Hematopoietic multipotent progenitor cell treated with erythropoietin and hydrocortisone succinate and interleukin-3 and kit ligand, for 15 days (in vitro differentiated cells): ENCODE measurements around the gene NPLOC4.
"Not testable (repeated sequence)": the region's sequence is repeated elsewhere in the genome, so short reads cannot be mapped to it uniquely, and the experiment has no call there.

Experiments used
- DNase-seq: peaks from one replicate; pipeline ENCODE4 v3.0.0-alpha.2; 2015; ENCODE audit warnings: low spot score

Gene NPLOC4

GRCh38 chr17:81534157-81535006 is 102.5 kb downstream of the NPLOC4 start:
- no peak for DNase-seq

GRCh38 chr17:81533339-81534141 is 103.4 kb downstream of the NPLOC4 start:
- no peak for DNase-seq

DNA sequence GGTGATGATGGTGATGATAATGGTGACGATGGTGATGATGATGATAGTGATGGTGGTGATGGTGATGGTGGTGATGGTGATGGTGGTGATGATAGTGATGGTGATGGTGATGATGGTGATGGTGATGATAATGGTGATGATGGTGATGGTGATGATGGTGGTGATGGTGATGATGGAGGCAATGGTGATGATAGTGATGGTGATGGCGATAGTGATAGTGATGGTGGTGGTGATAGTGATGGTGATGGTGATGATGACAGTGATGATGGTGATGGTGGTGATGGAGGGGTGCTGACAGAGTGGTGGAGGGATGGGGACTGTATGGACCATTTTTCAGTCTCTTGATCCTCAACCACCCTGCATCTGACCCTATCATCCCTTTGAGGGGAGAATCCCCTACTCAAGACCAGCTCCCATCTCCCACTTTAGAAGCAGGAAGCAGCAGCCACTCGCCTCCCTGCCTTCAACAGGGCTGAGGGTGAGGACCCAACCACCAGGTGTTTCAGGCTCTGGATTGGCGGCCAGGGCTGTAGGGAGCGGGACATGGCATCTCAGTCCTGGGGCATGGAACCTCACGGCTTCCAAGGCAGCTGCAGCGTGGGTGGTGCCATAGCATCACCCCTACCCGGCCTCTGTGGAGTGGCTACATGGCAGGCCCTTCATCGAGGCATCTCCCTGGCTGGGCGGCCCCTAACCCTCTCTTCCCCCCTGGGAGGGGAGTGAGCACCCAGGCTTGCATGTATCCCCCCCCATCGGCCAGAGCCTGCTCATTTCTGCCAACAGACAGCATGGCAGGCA is 104.2 kb downstream of the NPLOC4 start:
- no peak for DNase-seq

DNA sequence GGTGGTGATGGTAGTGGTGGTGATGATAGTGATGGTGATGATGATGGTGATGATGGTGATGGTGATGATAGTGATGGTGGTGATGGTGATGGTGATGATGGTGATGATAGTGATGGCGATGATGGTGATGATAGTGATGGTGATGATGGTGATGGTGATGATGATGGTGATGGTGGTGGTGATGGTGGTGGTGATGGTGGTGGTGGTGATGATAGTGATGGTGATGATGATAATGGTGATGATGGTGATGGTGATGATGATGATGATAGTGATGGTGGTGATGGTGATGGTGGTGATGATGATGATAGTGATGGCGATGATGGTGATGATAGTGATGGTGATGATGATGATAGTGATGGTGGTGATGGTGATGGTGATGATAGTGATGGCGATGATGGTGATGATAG is 104.9 kb downstream of the NPLOC4 start:
- not testable (repeated sequence) for DNase-seq

GRCh38 chr17:81531013-81531412 is 105.9 kb downstream of the NPLOC4 start:
- not testable (repeated sequence) for DNase-seq

DNA sequence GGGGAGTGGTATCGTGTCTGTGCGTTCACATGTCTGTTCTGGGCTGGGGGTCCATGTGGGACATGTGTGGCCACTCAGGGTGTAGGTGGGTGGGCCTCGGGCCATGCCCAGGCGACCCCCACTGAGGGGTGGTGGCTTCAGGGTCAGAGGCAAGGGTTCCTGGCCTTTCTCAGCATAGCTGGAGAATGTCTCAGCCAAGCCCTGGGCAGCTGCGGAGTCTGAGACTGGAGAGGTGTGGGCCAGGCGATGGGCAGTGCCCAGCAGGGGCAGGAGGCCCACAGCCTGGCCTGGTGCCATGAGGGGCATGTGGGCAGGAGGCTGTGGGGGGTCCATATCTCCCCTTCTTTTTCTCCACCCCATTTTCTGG is 107.5 kb downstream of the NPLOC4 start:
- no peak for DNase-seq

DNA sequence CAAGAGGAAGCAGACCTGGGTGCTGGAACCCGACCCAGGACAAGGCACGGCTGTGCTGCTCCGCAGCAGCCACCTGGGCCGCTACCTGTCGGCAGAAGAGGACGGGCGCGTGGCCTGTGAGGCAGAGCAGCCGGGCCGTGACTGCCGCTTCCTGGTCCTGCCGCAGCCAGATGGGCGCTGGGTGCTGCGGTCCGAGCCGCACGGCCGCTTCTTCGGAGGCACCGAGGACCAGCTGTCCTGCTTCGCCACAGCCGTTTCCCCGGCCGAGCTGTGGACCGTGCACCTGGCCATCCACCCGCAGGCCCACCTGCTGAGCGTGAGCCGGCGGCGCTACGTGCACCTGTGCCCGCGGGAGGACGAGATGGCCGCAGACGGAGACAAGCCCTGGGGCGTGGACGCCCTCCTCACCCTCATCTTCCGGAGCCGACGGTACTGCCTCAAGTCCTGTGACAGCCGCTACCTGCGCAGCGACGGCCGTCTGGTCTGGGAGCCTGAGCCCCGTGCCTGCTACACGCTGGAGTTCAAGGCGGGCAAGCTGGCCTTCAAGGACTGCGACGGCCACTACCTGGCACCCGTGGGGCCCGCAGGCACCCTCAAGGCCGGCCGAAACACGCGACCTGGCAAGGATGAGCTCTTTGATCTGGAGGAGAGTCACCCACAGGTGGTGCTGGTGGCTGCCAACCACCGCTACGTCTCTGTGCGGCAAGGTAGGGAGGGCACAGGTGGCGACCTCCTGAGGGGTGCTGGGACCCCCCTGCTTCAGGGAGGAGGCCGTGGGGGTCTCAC is 108.1 kb downstream of the NPLOC4 start:
- no peak for DNase-seq

DNA sequence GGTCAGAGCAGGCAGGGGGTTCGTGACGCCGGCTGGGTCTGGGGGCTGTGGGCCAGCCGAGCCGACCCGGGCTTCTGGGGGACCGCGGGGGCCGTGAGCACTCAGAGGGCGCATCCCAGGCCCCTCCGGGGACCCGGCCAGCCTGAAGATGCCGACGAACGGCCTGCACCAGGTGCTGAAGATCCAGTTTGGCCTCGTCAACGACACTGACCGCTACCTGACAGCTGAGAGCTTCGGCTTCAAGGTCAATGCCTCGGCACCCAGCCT is 108.6 kb downstream of the NPLOC4 start:
- no peak for DNase-seq

- DNase-seq = no peak
These were observed 109.1 kb downstream of the NPLOC4 start, which contains the start of gene FSCN2 for GRCh38 chr17:81527591-81528383. Gene FSCN2 (plus strand): TSS chr17:81528377. CDS start chr17:81528532, 155 bp downstream.

DNA sequence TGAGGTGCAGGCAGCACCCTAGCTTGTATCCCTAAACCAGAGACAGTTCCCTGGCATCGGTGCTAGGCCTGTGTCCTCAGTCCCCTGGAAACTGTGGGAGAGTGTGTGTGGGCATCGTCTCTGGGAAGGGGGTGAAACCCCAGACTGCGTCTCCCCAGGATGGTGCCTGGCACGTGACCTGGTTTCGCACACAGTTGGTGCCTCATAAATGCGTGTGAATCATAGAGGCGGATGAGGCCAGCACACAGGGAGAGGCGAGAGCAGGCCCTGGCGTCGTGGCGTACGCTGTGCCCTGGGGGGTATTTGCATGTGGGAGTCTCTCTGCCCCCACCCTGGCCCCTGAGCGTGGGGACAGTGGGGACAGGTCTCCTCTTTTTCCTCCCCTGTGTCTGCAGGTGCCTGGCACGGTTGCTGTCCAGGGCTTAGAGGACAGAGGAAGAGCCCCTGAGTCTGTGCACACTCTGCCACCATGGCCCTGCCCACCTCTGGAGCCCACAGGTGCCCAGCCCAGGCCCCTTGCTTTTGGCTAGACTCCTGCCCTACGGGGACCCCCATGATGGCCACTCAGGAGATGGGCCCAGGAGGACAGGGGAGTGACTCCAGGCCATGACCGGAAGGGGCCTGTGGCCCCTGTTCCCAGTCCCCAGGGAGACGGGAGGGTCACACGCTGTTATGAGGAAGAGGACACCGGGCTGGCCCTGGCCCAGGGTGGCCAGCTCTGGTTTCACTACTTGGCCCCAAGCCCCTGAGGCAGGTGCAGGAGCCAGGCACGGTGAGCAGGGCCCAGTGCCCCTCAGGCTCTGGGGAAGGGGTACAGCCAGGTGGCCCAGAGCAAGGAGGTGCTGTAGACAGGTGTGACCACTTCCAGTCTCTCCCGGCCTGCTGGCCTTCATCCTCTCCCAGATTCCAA is 110.0 kb downstream of the NPLOC4 start:
- no peak for DNase-seq

DNA sequence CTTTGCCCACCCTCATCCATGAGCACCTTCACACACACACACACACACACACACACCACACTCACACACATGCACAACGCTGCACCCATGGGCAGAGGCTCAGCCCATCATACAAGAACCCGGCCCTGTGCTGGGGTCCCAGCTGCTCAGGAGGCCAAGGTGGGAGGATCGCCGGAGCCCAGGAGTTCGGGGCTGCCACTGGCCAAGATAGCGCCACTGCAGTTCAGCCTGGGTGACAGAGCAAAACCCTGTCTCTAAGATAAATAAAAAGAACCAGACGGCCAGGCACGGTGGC is 112.1 kb downstream of the NPLOC4 start:
- DNase-seq = no peak

DNA sequence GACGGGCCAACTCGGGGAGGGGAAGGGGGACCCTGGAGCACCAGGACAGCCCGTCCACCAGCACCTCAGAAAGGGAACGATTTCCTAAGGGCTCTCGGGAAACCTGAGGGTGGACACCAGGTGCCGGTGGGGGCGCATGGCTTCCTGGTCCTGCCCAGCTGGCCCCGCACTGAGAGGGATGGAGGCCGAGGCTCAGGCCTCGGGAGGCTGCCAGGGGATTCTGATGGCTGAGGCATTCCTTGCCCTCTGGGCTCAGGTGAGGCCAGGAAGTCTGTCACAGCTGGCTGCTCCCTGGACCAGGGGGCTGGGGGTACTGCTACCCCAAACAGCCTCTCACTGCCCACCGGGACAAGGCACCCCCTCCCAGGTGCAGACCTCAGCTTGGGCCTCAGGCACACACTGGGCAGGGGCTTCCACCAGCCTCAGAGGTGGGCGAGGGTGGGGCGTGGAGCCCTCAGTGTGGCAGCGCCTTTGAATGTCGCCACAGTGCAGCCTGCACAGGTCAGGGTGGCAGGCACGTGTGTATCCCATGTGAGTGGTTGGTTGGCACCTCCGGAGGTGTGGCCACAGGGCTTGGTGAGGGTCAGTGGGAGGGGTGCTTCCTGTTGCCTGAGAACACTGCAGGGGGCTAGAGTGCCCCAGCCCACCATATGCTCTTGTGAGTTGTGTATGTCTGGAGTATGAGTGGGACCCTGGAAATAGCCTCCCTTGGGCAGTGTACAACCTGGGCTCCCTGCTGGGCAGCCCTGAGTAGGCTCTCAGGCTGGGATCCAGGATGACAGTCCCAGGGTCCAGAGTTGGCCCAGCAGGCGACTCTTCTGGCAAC is 112.7 kb downstream of the NPLOC4 start:
- DNase-seq = no peak

DNA sequence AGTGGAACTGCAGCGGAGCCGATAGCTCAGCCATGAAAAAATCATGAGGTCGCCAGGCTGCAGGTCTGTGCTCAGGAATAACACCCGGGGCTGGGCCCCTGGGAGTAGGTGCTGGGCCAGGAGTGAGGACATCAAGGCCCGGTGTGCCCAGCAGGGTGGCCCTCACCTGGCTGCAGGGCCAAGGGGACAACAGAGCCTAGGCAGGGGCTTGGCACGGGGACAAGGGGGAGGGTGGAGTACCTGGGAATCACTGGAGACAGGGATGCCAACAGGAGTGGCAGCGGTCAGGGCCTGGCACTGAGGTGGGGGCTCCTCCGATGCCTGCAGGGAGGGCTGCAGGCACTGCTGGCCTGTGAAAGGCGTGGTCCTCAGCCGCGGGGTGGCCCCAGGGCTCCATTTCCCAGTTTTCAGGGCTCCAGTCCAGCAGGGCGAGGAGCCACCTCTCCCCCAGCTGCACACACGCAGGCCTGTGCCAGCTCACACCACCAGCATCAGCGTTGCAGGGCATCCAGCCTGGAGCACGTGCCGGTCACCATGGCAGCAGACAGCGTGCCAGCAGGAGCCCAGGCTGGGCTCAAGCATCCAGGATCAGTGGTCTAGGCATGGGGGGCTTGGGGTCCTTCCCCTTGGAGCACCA is 113.4 kb downstream of the NPLOC4 start:
- no peak for DNase-seq

- DNase-seq = no peak
These were observed 114.2 kb downstream of the NPLOC4 start for GRCh38 chr17:81522491-81523401.

GRCh38 chr17:81520021-81520901 is 116.7 kb downstream of the NPLOC4 start:
- DNase-seq = no peak

DNA sequence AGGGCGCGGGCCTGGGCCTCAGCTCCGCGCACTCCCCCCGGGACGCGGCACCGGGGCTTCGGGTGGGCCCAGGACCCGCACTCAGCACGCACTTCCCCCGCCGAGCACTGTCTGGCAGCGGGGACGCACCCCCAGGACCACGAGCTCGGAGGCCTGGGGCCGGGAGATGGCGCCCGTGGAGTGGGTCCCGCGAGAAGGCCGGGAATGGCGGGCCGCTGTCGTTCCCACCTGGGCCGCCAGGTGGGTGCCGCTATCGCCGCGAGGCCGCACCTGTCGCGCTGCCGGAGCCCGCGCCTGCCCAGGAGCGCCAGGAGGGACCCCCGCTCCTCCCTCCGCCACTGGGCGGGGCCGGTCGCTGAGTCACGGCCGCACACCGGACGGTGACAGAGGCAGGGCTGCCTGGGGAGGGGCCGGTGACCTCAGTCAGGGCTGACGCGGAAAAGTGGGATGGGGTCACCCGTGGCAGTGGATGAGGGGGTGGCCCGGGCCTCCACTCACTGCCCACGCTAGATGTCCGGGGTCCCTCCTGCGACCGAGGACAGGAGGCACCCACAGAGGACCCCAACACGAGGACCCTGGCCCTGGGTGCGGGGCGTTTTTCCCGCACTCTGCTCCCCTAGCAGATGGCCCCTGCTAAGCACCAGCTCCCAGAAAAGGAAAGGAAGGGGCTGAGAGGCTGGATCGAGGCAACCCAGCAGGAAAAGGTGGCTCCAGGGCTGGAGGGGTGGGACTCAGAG is 117.5 kb downstream of the NPLOC4 start:
- no peak for DNase-seq
